ENCODE data around the gene GP1BB.

Gene GP1BB

DNA sequence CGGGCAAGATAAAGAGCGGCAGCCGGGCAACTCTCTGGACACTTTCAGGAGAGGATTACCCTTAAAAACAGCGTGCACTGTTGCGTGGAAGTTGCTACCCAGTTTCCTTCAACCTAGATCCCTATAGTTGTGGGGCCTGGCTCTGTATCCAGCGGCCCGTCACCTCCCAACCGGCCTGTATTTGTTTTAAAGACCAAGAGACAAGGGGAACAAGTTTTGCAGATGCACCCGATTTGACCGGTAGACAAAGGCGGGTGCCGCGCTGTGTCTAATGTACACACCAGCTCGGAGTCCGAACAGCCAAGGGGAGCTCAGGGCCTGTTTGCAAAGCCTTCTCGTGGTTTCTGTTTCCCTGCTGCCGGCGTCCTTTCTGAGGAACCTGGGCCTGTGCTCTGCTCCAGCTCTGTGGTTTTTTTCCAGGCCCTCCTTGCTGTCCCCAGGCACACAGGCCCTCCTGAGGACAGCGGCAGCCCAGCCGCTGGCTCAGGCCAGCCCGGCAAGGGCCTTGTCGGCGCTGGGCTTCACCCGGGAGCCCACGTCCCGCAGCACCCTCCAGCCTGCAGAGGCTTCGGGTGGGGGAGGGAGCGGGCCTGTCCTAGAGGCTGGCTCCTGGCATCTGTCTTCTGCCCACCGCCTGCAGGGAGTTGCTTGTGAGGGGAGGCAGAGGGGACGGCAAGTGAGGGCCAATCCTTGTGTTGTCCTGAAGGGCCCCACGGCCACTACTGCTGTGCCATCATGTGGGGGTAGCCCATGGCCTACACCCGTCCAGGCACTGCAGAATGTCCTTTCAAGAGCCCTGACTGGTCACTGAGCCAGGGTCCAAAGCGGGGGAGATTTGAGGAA lies 38.6 kb downstream of the GP1BB start:
- no peak for DNase-seq (ENCODE audit: extremely low read depth, low read depth)
- TF ChIP-seq CTCF (IDR thresholded peaks at IDR 0.05; ENCODE audit: low read depth, low read length), result no peak

GRCh38 chr22:19762568-19763457 lies 39.5 kb downstream of the GP1BB start:
- no peak for DNase-seq (ENCODE audit: extremely low read depth, low read depth)

DNA sequence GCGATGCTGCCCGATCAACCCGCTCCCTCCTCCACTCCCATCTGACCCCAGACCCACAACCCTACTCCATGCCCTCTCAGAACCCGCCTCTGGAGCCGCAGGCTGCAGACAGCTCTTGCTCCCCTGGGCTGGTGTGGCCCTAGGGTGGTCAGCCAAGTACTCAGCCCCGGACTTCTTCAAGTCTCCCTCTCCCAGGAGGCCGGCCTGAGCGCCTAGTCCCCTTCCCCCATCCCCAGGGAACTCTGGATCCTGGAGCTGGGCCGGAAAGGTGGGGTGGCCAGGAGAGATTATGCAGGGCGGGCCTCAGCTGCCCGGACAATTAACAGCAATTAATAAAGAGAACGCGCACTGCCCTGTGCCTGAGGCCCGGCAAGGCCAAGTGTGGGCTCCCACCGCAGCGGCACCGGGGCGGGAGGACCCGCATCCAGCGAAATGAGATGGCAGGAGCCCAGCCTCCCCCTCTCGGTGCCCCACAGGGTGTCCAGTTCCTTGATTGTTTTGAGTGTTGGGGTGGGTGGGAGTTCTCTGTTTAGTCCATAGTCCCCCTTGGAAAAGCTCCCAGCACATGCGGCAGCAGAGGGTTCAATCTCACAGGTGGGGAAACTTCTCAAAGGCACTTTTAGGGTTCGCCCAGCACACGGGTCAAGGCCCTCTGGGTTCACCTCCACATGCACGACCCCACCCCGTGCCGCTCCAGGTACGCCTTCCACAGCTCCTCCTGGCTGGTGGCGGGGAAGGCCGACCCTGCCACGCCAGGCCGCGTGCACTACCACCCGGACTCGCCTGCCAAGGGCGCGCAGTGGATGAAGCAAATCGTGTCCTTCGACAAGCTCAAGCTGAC lies 40.3 kb downstream of the GP1BB start:
- no peak for TF ChIP-seq CTCF (IDR thresholded peaks at IDR 0.05; ENCODE audit: low read depth, low read length)
- no peak for DNase-seq (ENCODE audit: extremely low read depth, low read depth)

More at GRCh38 chr22:19762568-19763457, 39.5 kb downstream of the GP1BB start:
- TF ChIP-seq CTCF (IDR thresholded peaks at IDR 0.05; ENCODE audit: low read depth, low read length), result no peak

DNA sequence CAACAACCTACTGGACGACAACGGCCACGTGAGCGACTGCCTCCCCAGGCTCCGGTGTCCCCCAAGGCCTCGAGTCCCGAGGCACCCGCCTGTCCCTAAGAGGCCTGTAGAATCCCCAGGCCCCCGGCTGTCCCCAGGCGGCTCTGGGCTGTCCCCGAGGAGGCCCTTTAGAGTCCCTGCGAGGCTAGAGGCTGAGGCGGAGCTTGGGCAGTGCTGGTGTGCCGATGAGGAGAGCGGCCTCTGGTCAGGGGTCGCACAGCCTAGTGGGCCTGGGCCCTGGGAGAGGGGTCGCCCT lies 40.9 kb downstream of the GP1BB start:
- no peak for DNase-seq (ENCODE audit: extremely low read depth, low read depth)
- TF ChIP-seq CTCF (IDR thresholded peaks at IDR 0.05; ENCODE audit: low read depth, low read length), result no peak

DNA sequence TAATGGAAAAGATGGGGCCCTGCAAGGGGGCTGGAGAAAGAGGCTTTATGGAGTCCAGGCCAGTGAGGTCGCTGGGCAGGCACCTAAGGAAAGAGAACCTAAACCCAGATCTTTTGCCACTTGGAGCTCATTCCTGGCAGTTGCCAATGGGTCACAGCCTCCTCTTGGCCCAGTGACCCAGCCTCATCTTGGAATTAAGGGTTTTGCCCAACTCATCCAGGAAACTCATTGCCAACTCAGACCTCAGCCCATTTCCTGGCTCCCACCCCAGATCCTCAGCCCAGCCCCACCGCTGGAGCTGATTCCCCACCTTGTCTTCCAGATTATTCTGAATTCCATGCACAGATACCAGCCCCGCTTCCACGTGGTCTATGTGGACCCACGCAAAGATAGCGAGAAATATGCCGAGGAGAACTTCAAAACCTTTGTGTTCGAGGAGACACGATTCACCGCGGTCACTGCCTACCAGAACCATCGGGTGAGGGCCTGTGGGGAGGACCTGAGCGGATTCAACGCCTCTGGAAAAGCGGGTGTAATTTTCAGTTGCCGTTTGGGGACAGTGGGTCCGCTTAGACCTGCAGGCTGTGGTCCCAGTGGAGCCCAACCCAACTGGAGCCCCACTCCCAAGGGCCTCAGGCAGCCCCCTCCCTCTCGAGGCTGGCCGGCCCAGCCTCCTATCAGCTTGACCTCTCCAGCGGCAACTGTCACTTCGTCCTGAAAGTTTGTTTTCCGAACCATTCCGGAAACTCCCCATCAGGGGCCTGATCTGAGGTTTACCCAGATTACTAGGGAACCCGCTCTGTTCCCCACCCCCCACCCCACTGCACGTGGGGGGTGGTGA lies 41.5 kb downstream of the GP1BB start:
- no peak for TF ChIP-seq CTCF (IDR thresholded peaks at IDR 0.05; ENCODE audit: low read depth, low read length)

DNA sequence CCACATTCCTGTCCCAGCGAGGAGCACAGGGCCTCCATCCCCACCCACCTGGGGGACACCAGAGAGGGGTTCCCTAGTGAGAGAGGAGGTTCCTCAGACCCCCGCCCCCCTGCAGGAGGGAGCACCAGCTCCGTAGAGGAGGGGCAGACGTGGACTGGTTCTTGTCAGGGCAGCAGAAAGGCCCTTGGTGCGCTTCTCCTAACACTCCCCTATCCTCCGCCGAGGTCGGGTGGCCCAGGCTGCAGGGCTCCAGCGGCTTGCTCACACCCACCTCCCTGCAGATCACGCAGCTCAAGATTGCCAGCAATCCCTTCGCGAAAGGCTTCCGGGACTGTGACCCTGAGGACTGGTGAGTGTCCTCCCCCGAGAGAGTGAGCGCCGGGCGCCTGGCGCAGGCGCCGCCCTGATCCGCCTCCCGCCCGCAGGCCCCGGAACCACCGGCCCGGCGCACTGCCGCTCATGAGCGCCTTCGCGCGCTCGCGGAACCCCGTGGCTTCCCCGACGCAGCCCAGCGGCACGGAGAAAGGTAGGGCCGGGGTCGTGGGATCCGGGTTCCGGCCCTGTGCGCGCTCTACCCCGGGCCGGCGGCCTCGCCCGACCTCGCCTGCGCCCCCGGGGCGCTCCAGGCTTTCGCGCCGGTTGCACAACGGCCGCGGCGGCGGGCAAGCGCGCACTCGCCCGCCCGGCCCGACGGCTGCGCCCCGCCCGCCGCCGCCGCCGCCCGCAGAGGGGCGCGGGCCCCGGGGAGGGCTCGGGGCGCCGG lies 42.3 kb downstream of the GP1BB start:
- DNase-seq (ENCODE audit: extremely low read depth, low read depth), result no peak
- no peak for TF ChIP-seq CTCF (IDR thresholded peaks at IDR 0.05; ENCODE audit: low read depth, low read length)

More for the DNA sequence above, 41.5 kb downstream of the GP1BB start:
- no peak for DNase-seq (ENCODE audit: extremely low read depth, low read depth)
